ENCODE results near the gene CA12.

DNA sequence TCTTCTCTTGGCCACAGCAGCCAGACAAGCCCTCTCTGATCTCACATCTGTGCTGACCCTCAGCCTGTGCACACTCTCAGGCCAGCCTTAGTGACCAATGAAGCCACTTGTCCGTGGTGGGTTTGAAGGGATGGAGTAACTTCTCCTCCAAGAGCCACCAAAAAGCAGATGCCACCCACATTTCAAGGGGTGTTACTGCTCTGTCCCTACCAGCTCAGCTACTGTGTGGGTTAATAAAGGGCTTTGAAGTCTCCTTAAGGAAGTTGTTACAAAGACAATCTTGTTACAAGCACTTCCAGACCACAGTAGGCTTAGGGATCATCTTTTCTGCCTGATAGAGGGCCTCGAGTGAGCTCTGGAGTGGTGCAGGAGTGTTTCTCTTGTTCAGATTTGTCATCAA lies 3.3 kb upstream of the CA12 start:
- TF ChIP-seq, protein P1, sequence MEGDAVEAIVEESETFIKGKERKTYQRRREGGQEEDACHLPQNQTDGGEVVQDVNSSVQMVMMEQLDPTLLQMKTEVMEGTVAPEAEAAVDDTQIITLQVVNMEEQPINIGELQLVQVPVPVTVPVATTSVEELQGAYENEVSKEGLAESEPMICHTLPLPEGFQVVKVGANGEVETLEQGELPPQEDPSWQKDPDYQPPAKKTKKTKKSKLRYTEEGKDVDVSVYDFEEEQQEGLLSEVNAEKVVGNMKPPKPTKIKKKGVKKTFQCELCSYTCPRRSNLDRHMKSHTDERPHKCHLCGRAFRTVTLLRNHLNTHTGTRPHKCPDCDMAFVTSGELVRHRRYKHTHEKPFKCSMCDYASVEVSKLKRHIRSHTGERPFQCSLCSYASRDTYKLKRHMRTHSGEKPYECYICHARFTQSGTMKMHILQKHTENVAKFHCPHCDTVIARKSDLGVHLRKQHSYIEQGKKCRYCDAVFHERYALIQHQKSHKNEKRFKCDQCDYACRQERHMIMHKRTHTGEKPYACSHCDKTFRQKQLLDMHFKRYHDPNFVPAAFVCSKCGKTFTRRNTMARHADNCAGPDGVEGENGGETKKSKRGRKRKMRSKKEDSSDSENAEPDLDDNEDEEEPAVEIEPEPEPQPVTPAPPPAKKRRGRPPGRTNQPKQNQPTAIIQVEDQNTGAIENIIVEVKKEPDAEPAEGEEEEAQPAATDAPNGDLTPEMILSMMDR (IDR thresholded peaks at IDR 0.05), result no peak
- TF ChIP-seq POLR2A (IDR thresholded peaks at IDR 0.05) (no peak), EP300 (IDR thresholded peaks at IDR 0.05) (no peak), POLR2AphosphoS5 (IDR thresholded peaks at IDR 0.05) (no peak)

Data from upper lobe of left lung (tissue), 4 donors.